ENCODE data around the gene FBXW11.

DNA sequence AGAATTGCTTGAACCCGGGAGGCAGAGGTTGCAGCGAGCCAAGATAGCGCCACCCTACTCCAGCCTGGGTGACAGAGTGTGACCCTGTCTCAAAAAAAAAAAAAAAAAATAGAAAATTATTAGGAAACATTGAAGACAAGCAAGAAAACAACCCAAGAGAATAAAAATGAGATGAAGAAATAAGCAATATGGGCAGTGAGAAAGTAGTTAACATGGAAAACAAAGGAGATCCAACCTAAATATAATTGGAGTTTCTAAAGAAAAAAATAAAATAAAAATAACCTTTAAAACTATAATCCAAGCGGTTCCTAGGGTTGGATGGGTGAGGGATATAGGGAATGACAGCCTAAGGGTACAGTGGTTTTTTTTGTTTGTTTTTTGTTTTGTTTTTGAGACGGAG is 71.9 kb downstream of the FBXW11 start:
- TF ChIP-seq, protein P1, sequence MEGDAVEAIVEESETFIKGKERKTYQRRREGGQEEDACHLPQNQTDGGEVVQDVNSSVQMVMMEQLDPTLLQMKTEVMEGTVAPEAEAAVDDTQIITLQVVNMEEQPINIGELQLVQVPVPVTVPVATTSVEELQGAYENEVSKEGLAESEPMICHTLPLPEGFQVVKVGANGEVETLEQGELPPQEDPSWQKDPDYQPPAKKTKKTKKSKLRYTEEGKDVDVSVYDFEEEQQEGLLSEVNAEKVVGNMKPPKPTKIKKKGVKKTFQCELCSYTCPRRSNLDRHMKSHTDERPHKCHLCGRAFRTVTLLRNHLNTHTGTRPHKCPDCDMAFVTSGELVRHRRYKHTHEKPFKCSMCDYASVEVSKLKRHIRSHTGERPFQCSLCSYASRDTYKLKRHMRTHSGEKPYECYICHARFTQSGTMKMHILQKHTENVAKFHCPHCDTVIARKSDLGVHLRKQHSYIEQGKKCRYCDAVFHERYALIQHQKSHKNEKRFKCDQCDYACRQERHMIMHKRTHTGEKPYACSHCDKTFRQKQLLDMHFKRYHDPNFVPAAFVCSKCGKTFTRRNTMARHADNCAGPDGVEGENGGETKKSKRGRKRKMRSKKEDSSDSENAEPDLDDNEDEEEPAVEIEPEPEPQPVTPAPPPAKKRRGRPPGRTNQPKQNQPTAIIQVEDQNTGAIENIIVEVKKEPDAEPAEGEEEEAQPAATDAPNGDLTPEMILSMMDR (IDR thresholded peaks at IDR 0.05): no peak
- TF ChIP-seq POLR2A (IDR thresholded peaks at IDR 0.05): no peak

All from heart left ventricle (tissue), 13 donors.